Progenitor cell of endocrine pancreas (in vitro differentiated cells): ENCODE data around the gene MRPS35. TPM values are rescaled to one million over a fixed set of nuclear protein-coding genes. Genes with fewer than 3 reads are reported as not detected.
A peak's percentile ranks its signal among the peaks of the same experiment; 100 is the strongest.

Source experiments
- DNase-seq: peaks from one replicate; pipeline ENCODE4 v3.0.0; 2021; ENCODE audit warnings: low spot score; ENCODE audit not compliant: unreplicated experiment
- H3K27ac Mint-ChIP-seq: 2 replicates; pipeline ENCODE4 v1.8.0; 2021; ENCODE audit warnings: mild to moderate bottlenecking, moderate library complexity, mixed read lengths
- H3K27me3 Mint-ChIP-seq: 2 replicates; pipeline ENCODE4 v1.8.0; 2021; ENCODE audit warnings: mixed read lengths
- H3K36me3 Mint-ChIP-seq: 2 replicates; pipeline ENCODE4 v1.8.0; 2022; ENCODE audit warnings: mixed read lengths; ENCODE audit not compliant: insufficient read depth
- H3K4me1 Mint-ChIP-seq: 2 replicates; pipeline ENCODE4 v1.8.0; 2021; ENCODE audit warnings: low read depth, mixed read lengths
- H3K4me3 Mint-ChIP-seq: 2 replicates; pipeline ENCODE4 v1.8.0; 2021; ENCODE audit warnings: low read depth, mild to moderate bottlenecking, moderate library complexity, mixed read lengths
- H3K9me3 Mint-ChIP-seq: 2 replicates; pipeline ENCODE4 v1.8.0; 2021; ENCODE audit warnings: low read depth, mixed read lengths
- CTCF ChIP-seq: fragments of 200-600 bp; sonication (generic); IDR thresholded peaks from one replicate; pipeline ENCODE4 v1.5.0; 2021; ENCODE audit warnings: antibody characterized with exemption, mild to moderate bottlenecking; ENCODE audit not compliant: unreplicated experiment
- long read RNA-seq: library from polyadenylated mRNA; unstranded; transcript quantifications from one replicate; pipeline ENCODE4 v2.0.0, GENCODE V29; 2020
- total RNA-seq: library from RNA; stranded (reverse); gene quantifications from 2 replicates; pipeline ENCODE4 v1.2.1, GENCODE V29; 2021

The MRPS35 gene
- total RNA-seq: 63.1 and 63.3 TPM in 2 replicates
- long read RNA-seq, transcript MRPS35-203 (7 exons, 1,715 nt): minor isoform, 12 of 498 reads
- long read RNA-seq, transcript MRPS35-201 (8 exons, 1,888 nt): major isoform, 446 of 498 reads
- long read RNA-seq, partial matches to known transcripts: 12 of 498 reads
- long read RNA-seq, other reads (novel, unspliced or antisense): 27 of 498 reads

- TF ChIP-seq CTCF: no peak
- DNase-seq: peak; percentile 90
- peaks cover 9% of the 10 kb centered on the region for H3K36me3 Mint-ChIP-seq
- no peaks in the 10 kb centered on the region for H3K9me3 Mint-ChIP-seq
- peaks cover 18% of the 10 kb centered on the region for H3K4me1 Mint-ChIP-seq
- H3K27me3 Mint-ChIP-seq: peaks cover 11% of the 10 kb centered on the region
- peak within 1 kb of the TSS; percentile 98 for H3K27ac Mint-ChIP-seq
- H3K4me3 Mint-ChIP-seq: peak within 1 kb of the TSS; percentile 95
Observed at GRCh38 chr12:27710592-27711316, at the start of gene MRPS35. MRPS35 (plus strand) TSS chr12:27710832; CDS start chr12:27710844, 12 bp downstream.

- peaks cover 42% of the 10 kb centered on the region for H3K36me3 Mint-ChIP-seq
- no peaks in the 10 kb centered on the region for H3K9me3 Mint-ChIP-seq
- no peak for TF ChIP-seq CTCF
- H3K27ac Mint-ChIP-seq: no peak overlapping the region
- H3K4me1 Mint-ChIP-seq: no peaks in the 10 kb centered on the region
- no peaks in the 10 kb centered on the region for H3K27me3 Mint-ChIP-seq
- DNase-seq: no peak
- H3K4me3 Mint-ChIP-seq: no peak overlapping the region
Observed at GRCh38 chr12:27665704-27666103, 44.9 kb upstream of the MRPS35 start.

- Mint-ChIP-seq H3K36me3 (peaks cover 41% of the 10 kb centered on the region), H3K4me1 (no peaks in the 10 kb centered on the region), H3K4me3 (no peak overlapping the region), H3K27ac (no peak overlapping the region), H3K9me3 (no peaks in the 10 kb centered on the region), H3K27me3 (no peaks in the 10 kb centered on the region)
- TF ChIP-seq CTCF: no peak
- no peak for DNase-seq
Observed at GRCh38 chr12:27666510-27666909, 44.1 kb upstream of the MRPS35 start.

GRCh38 chr12:27667540-27667939, 43.1 kb upstream of the MRPS35 start:
- H3K9me3 Mint-ChIP-seq: no peaks in the 10 kb centered on the region
- peaks cover 37% of the 10 kb centered on the region for H3K36me3 Mint-ChIP-seq
- no peak for TF ChIP-seq CTCF
- no peak for DNase-seq
- H3K4me3 Mint-ChIP-seq: no peak overlapping the region
- no peaks in the 10 kb centered on the region for H3K27me3 Mint-ChIP-seq
- H3K4me1 Mint-ChIP-seq: no peaks in the 10 kb centered on the region
- no peak overlapping the region for H3K27ac Mint-ChIP-seq

GRCh38 chr12:27672051-27672450, 38.6 kb upstream of the MRPS35 start:
- peaks cover 17% of the 10 kb centered on the region for H3K36me3 Mint-ChIP-seq
- DNase-seq: no peak
- H3K27ac Mint-ChIP-seq: no peak overlapping the region
- H3K27me3 Mint-ChIP-seq: no peaks in the 10 kb centered on the region
- H3K4me3 Mint-ChIP-seq: no peak overlapping the region
- no peaks in the 10 kb centered on the region for H3K4me1 Mint-ChIP-seq
- H3K9me3 Mint-ChIP-seq: no peaks in the 10 kb centered on the region
- no peak for TF ChIP-seq CTCF
